Activated T-helper 17 cell treated with anti-CD3 and anti-CD28 coated beads, Interleukin-2, amount 50 U/mL, for 72 hours (primary cell): ENCODE measurements around the gene ESRRB. TPM values are rescaled to one million over a fixed set of nuclear protein-coding genes. Genes with fewer than 3 reads are reported as not detected.

ENCODE experiments used
- ATAC-seq: fragments of 150-1000 bp; cut with Tn5 transposase; replicated peaks from 2 replicates; pipeline ENCODE4 v1.10.0; 2021; ENCODE audit warnings: mild to moderate bottlenecking, moderate library complexity
- H3K27ac Mint-ChIP-seq: one replicate; pipeline ENCODE4 v1.8.0; 2022; ENCODE audit warnings: mixed read lengths
- H3K27me3 Mint-ChIP-seq: one replicate; pipeline ENCODE4 v1.8.0; 2022; ENCODE audit warnings: mixed read lengths
- H3K36me3 Mint-ChIP-seq: one replicate; pipeline ENCODE4 v1.8.0; 2022; ENCODE audit warnings: low read depth, mild to moderate bottlenecking, mixed read lengths
- H3K4me1 Mint-ChIP-seq: one replicate; pipeline ENCODE4 v1.8.0; 2022; ENCODE audit warnings: mixed read lengths
- H3K4me3 Mint-ChIP-seq: one replicate; pipeline ENCODE4 v1.8.0; 2022; ENCODE audit warnings: mild to moderate bottlenecking, mixed read lengths
- H3K9me3 Mint-ChIP-seq: one replicate; pipeline ENCODE4 v1.8.0; 2022; ENCODE audit warnings: mixed read lengths
- total RNA-seq, 2 donors: library from RNA; stranded (reverse); gene quantifications; one replicate each; pipeline ENCODE4 v1.2.3, GENCODE V29; 2022

Gene ESRRB
- total RNA-seq, 2 donors from 2014 or later, result 0.30 to 0.34 TPM

GRCh38 chr14:76498976-76499375 is 123.0 kb downstream of the ESRRB start:
- no peak for ATAC-seq
- no peaks in the 10 kb centered on the region for H3K9me3 Mint-ChIP-seq
- no peak overlapping the region for H3K4me3 Mint-ChIP-seq
- no peak overlapping the region for H3K27ac Mint-ChIP-seq
- no peaks in the 10 kb centered on the region for H3K4me1 Mint-ChIP-seq
- H3K27me3 Mint-ChIP-seq, result peaks cover 9% of the 10 kb centered on the region
- no peaks in the 10 kb centered on the region for H3K36me3 Mint-ChIP-seq

DNA sequence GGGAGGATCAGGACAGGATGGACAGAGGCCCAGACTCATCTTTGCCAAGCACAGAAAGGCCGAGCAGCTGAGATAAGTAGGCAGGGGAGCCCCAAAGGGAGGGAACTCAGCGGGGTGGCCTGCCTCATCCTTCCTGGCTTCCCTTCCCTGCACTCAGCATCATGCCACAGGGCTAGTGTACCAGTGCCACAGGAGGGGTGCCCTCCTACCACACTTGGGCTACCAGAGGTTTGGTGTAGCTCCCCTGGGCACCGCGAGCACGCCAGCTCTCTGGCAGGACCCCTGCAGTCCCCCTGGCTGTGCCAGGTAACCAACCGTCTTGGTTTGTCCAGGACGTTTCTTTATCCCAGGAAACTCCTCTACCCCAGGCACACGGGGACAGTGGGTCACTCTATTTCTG is 123.5 kb downstream of the ESRRB start:
- H3K27me3 Mint-ChIP-seq, result peaks cover 11% of the 10 kb centered on the region
- H3K4me3 Mint-ChIP-seq, result no peak overlapping the region
- no peak for ATAC-seq
- no peaks in the 10 kb centered on the region for H3K36me3 Mint-ChIP-seq
- H3K4me1 Mint-ChIP-seq, result no peaks in the 10 kb centered on the region
- H3K9me3 Mint-ChIP-seq, result no peaks in the 10 kb centered on the region
- H3K27ac Mint-ChIP-seq, result no peak overlapping the region

DNA sequence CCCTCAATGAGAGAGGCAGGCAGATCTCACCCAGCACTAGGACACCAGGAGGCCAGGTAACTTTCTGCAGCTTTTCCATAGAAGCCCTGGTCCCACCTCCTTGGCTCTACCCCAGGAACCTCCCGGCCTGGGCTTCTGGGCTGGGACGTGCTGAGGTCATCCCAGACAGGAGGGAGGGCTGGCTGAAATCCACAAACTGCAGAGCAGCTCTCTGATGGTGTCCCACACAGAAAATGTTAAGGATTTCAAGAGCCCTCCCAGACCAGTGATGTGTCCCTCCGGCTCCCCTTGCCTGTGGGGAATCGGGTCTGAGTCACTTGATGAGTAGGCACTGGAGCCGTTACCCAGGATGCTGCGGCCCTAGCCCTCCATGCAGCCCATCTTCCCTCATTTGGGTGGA is 124.1 kb downstream of the ESRRB start:
- no peak overlapping the region for H3K27ac Mint-ChIP-seq
- H3K9me3 Mint-ChIP-seq, result no peaks in the 10 kb centered on the region
- no peak for ATAC-seq
- H3K36me3 Mint-ChIP-seq, result no peaks in the 10 kb centered on the region
- no peaks in the 10 kb centered on the region for H3K4me1 Mint-ChIP-seq
- peaks cover 11% of the 10 kb centered on the region for H3K27me3 Mint-ChIP-seq
- no peak overlapping the region for H3K4me3 Mint-ChIP-seq

DNA sequence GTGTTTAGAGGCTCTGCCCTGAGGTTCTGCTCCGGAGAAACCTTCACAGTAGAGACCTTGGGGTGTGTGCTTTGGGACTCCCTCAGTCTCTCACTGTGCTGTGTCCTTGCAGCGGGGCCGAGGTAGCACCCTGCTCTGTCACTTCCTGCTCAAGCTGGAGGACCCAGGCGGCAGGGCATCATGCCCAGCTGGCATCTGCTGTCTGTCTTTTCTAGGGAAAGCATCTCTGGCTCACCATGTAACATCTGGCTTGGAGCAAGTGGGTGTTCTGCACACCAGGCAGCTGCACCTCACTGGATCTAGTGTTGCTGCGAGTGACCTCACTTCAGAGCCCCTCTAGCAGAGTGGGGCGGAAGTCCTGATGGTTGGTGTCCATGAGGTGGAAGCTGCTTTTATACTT is 124.5 kb downstream of the ESRRB start:
- Mint-ChIP-seq H3K27ac (no peak overlapping the region), H3K27me3 (peaks cover 11% of the 10 kb centered on the region)

DNA sequence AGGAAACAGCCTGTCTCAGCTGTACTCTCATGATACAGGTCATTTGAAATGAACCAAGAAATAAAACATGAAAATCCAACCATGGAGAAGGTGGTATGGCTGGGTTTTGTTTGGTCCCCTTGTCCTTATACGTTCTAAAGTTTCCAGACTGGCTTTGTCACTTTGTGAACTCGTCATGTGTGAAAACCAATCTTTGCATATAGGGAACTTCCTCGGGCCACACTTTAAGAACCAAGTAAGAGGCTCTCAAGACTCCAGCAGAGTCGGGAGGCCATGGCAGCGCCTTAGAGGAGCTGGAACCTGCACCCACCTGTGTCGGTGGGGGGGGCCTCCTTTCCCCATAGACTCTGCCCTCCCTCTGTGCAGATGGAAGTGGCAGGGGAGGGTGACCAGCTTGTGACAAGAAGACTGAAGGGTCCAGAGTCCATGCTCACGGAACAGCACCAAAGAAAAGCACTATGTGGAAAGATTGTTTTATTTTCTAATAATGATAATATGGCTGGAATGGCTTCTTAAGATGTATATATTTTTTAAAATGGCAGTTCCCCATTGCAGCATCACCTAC is 125.3 kb downstream of the ESRRB start:
- ATAC-seq, result no peak
- H3K36me3 Mint-ChIP-seq, result no peaks in the 10 kb centered on the region
- no peaks in the 10 kb centered on the region for H3K4me1 Mint-ChIP-seq
- H3K27me3 Mint-ChIP-seq, result peaks cover 10% of the 10 kb centered on the region
- no peak overlapping the region for H3K27ac Mint-ChIP-seq
- H3K9me3 Mint-ChIP-seq, result no peaks in the 10 kb centered on the region
- H3K4me3 Mint-ChIP-seq, result no peak overlapping the region

More for the DNA sequence above, 124.5 kb downstream of the ESRRB start:
- ATAC-seq, result no peak
- no peaks in the 10 kb centered on the region for H3K4me1 Mint-ChIP-seq
- no peaks in the 10 kb centered on the region for H3K9me3 Mint-ChIP-seq
- H3K36me3 Mint-ChIP-seq, result no peaks in the 10 kb centered on the region
- H3K4me3 Mint-ChIP-seq, result no peak overlapping the region

DNA sequence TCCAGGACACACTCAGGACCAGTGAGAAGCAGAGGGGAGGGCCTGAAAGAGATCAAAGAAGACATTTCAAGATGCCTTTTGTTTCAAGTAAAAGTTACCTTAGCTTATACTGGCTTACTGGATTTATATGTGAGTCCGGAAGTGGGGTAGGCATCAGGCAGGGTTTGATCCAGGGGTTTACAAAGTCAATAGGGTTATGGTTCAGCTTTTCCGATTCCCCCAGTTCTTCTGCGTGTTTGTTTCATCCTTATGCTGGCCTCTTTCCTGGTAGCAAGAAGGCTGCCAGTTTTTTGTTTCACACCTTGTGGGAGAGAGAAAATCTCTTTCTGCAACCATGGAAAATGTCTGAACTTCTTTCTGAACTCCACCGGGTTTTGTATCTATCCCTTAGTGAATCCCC is 126.3 kb downstream of the ESRRB start:
- Mint-ChIP-seq H3K9me3 (no peaks in the 10 kb centered on the region), H3K36me3 (no peaks in the 10 kb centered on the region), H3K4me1 (no peaks in the 10 kb centered on the region), H3K27ac (no peak overlapping the region), H3K4me3 (no peak overlapping the region), H3K27me3 (peaks cover 14% of the 10 kb centered on the region)
- no peak for ATAC-seq

DNA sequence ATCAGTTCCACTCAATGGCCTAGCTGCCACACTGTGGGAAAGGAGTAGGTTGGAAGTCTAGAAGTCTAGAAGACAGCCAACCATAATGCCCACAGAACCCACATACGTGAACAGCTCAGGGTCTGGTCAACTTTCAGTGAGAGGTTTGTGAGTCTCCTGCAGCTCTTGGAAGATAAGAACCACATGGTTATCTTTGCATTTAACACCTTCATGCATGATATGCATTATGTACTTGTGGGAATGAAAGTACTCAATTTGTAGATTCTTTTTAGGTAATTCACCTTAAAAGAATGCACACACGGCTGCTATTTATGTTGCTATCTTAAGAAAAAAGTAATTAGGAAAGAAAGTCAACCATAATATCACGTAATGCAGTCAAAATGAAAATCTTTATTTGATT is 126.7 kb downstream of the ESRRB start:
- H3K9me3 Mint-ChIP-seq, result no peaks in the 10 kb centered on the region
- no peaks in the 10 kb centered on the region for H3K36me3 Mint-ChIP-seq
- no peak overlapping the region for H3K27ac Mint-ChIP-seq
- peaks cover 15% of the 10 kb centered on the region for H3K27me3 Mint-ChIP-seq
- ATAC-seq, result no peak
- no peaks in the 10 kb centered on the region for H3K4me1 Mint-ChIP-seq
- no peak overlapping the region for H3K4me3 Mint-ChIP-seq

- no peaks in the 10 kb centered on the region for H3K4me1 Mint-ChIP-seq
- H3K36me3 Mint-ChIP-seq, result no peaks in the 10 kb centered on the region
- no peaks in the 10 kb centered on the region for H3K9me3 Mint-ChIP-seq
- H3K27ac Mint-ChIP-seq, result no peak overlapping the region
- H3K4me3 Mint-ChIP-seq, result no peak overlapping the region
- H3K27me3 Mint-ChIP-seq, result peaks cover 37% of the 10 kb centered on the region
- no peak for ATAC-seq
Observed at GRCh38 chr14:76509311-76509710, 133.4 kb downstream of the ESRRB start.

- H3K4me1 Mint-ChIP-seq, result no peaks in the 10 kb centered on the region
- H3K4me3 Mint-ChIP-seq, result no peak overlapping the region
- H3K27me3 Mint-ChIP-seq, result peaks cover 37% of the 10 kb centered on the region
- no peak for ATAC-seq
- no peaks in the 10 kb centered on the region for H3K36me3 Mint-ChIP-seq
- no peaks in the 10 kb centered on the region for H3K9me3 Mint-ChIP-seq
- H3K27ac Mint-ChIP-seq, result no peak overlapping the region
Observed at GRCh38 chr14:76510181-76510580, 134.2 kb downstream of the ESRRB start.

GRCh38 chr14:76514213-76514998 is 138.5 kb downstream of the ESRRB start:
- Mint-ChIP-seq H3K9me3 (no peaks in the 10 kb centered on the region), H3K4me3 (no peak overlapping the region), H3K36me3 (no peaks in the 10 kb centered on the region), H3K4me1 (no peaks in the 10 kb centered on the region), H3K27me3 (peaks cover 22% of the 10 kb centered on the region), H3K27ac (no peak overlapping the region)
- no peak for ATAC-seq

GRCh38 chr14:76516884-76517283 is 140.9 kb downstream of the ESRRB start:
- Mint-ChIP-seq H3K27ac (no peak overlapping the region), H3K9me3 (no peaks in the 10 kb centered on the region), H3K4me1 (no peaks in the 10 kb centered on the region), H3K27me3 (peaks cover 24% of the 10 kb centered on the region), H3K4me3 (no peak overlapping the region), H3K36me3 (no peaks in the 10 kb centered on the region)
- no peak for ATAC-seq

- ATAC-seq, result no peak
- Mint-ChIP-seq H3K9me3 (no peaks in the 10 kb centered on the region), H3K27ac (no peak overlapping the region), H3K4me3 (no peak overlapping the region), H3K4me1 (no peaks in the 10 kb centered on the region), H3K27me3 (peaks cover 24% of the 10 kb centered on the region), H3K36me3 (no peaks in the 10 kb centered on the region)
Observed at GRCh38 chr14:76518366-76518765, 142.4 kb downstream of the ESRRB start.

DNA sequence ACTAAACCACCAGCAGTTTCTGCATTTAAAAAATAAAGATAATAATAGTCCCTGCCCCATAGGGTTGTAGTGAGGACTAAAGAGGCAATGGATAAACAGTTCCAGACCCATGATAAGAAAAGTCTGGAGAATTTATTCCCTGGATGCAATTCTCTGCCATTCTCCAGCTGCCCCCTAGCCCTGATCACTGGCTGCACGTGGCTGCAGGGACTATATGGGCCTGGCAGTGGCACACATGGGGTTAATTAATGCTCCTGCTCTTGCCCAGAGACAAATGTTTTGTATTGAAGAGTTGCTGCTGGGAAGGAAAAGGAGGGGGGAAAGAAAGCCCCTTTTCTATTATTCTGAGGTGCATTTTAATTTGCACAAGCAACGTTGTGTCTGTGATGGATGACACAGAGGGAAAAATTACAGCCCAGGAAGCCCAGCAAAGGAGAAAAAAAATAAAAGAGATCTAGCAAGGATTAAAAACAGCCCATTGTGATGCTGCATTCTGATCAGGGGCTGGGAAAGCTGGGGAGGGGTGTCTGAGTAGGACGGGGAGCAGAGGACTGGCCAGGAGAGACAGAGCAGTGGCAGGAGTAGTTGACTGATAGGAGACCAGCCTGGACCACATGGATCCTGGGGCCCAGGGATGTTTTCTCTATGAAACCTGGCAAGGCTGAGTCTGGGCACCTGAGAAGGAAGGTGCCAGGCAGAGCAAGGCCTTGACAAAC is 149.3 kb downstream of the ESRRB start:
- H3K9me3 Mint-ChIP-seq, result no peaks in the 10 kb centered on the region
- H3K4me3 Mint-ChIP-seq, result no peak overlapping the region
- no peak overlapping the region for H3K27ac Mint-ChIP-seq
- ATAC-seq, result no peak
- no peaks in the 10 kb centered on the region for H3K36me3 Mint-ChIP-seq
- H3K27me3 Mint-ChIP-seq, result peaks cover 39% of the 10 kb centered on the region
- no peaks in the 10 kb centered on the region for H3K4me1 Mint-ChIP-seq

DNA sequence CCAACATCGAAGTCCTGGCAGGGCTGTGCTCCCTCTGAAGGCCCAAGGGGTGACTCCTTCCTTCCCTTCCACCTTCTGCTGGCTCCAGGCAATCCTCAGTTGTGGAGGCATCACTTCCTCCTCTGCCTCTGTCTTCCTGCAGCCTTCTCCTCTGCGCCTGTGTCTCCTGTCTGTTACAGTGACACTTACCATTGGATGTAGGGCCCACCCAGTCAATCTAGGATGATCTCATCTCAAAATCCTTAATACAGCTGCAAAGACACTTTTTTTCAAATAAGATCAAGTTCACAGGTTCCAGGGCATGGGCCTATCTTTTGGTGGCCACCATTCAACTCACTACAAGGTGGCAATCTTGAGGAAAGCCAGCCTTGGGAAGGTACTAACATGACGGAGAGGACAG is 155.1 kb downstream of the ESRRB start:
- no peak overlapping the region for H3K4me3 Mint-ChIP-seq
- H3K27me3 Mint-ChIP-seq, result peaks cover 16% of the 10 kb centered on the region
- H3K36me3 Mint-ChIP-seq, result no peaks in the 10 kb centered on the region
- ATAC-seq, result no peak
- no peaks in the 10 kb centered on the region for H3K9me3 Mint-ChIP-seq
- H3K4me1 Mint-ChIP-seq, result no peaks in the 10 kb centered on the region
- no peak overlapping the region for H3K27ac Mint-ChIP-seq

DNA sequence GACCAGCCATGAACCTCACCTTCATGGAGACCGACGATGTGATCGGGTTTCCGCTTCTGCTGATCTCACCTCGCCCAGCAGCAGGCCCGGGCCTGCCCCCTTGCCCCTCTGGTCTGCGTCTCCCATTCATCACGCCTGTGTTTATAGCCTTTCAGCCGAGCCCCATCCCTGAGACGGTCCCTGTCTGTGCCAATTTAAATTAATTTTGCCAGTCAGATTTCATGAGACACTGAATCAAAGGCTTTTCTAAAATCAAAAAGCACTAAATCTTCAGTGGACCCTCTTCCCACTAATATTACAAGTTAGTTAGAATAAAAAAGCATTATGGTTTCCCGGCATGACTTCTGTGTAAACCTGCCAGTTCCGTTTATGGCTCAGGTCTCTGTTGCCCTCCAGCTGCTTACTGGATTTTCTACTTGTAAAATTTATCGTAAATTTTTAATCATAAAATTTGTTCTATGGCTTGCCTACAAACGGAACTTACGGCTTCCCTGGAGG is 155.9 kb downstream of the ESRRB start:
- no peak for ATAC-seq

More for the DNA sequence above, 155.9 kb downstream of the ESRRB start:
- Mint-ChIP-seq H3K27me3 (peaks cover 16% of the 10 kb centered on the region), H3K9me3 (no peaks in the 10 kb centered on the region), H3K4me1 (no peaks in the 10 kb centered on the region), H3K27ac (no peak overlapping the region), H3K4me3 (no peak overlapping the region), H3K36me3 (no peaks in the 10 kb centered on the region)
